Measurements from ENCODE around the gene SEMG2. TPM values are rescaled to one million over a fixed set of nuclear protein-coding genes. Genes with fewer than 3 reads are reported as not detected.
A peak's percentile ranks its signal among the peaks of the same experiment; 100 is the strongest.

SEMG2 gene
- total and polyA plus RNA-seq, 2 donors (not counting 1 experiment from before 2014, with no cell fraction given), result not detected

DNA sequence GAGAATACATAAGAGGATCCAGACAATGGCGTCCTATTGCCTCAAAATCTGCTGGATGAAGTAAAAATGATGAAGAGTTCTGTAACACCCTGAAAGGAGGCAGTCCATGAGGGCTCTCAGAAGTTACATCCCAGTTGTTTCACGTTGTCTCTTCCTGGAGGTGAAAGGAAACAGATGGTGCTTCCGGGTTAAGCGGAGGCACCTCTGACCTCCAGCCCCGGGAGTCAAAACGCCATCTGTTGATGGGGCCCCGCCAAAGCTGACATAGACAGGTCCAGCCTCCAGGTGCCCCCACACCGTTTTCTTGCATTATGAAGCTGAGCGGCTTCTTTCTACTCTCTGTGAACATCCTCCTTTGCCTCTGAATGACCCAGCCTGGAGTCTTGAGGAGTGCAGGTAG lies 9.5 kb downstream of the SEMG2 start:
- no peak overlapping the region for H2AFZ ChIP-seq (ENCODE audit: insufficient read depth, low read depth, low read length, poor library complexity, severe bottlenecking)
- no peak overlapping the region for H3K27ac ChIP-seq (ENCODE audit: low read length in 2 of 2)
- H3K27ac Mint-ChIP-seq, result no peak overlapping the region
- H3K9me3 Mint-ChIP-seq (ENCODE audit: insufficient read depth), result peaks cover 6% of the 10 kb centered on the region
- intact Hi-C loops (cut with micrococcal nuclease), result no loop called here
- no peaks in the 10 kb centered on the region for H4K20me1 ChIP-seq (ENCODE audit: control insufficient read depth, insufficient read depth, low read length, poor library complexity, severe bottlenecking)
- 67% methylated on average over 6 of the region's 9 CpGs for WGBS (ENCODE audit: insufficient coverage)
- no peak overlapping the region for H3K4me3 ChIP-seq (ENCODE audit: control extremely low read depth in 1 of 5, extremely low read depth in 1 of 5, insufficient read depth in 1 of 5, low read depth in 2 of 5, low read length in 4 of 5)
- ChIA-PET CTCF (no interaction called here), POLR2A (no interaction called here)
- no peaks in the 10 kb centered on the region for H3K36me3 ChIP-seq (replicated peaks in 1 of 2; ENCODE audit: control extremely low read depth in 1 of 2, control insufficient read depth in 1 of 2, extremely low read depth in 1 of 2, insufficient read depth in 2 of 2, low read length in 1 of 2)
- H3K4me3 Mint-ChIP-seq, result no peak overlapping the region
- DNase-seq, result no peak
- no peak overlapping the region for H3K4me2 ChIP-seq (replicated peaks; ENCODE audit: low read depth, low read length, poor library complexity, severe bottlenecking)
- peaks cover 0 to 10% (median 8%) of the 10 kb centered on the region in 3 donors for H3K9me3 ChIP-seq (ENCODE audit: control extremely low read depth in 1 of 3, control insufficient read depth in 2 of 3, insufficient read depth in 1 of 3, low read length in 2 of 3)
- peaks cover 37% of the 10 kb centered on the region for H3K27me3 Mint-ChIP-seq
- no peak for ATAC-seq (ENCODE audit: low read depth)
- H3K27me3 ChIP-seq (replicated peaks in 1 of 4; ENCODE audit: control extremely low read depth in 1 of 4, control insufficient read depth in 3 of 4, insufficient read depth in 4 of 4, low read length in 3 of 4), result peaks cover 0 to 19% (median 0%) of the 10 kb centered on the region in 4 experiments
- H3K79me2 ChIP-seq (ENCODE audit: control insufficient read depth, insufficient read depth, low read length), result no peaks in the 10 kb centered on the region
- peaks cover 1% of the 10 kb centered on the region for H3K4me1 Mint-ChIP-seq
- TF ChIP-seq, protein P1, sequence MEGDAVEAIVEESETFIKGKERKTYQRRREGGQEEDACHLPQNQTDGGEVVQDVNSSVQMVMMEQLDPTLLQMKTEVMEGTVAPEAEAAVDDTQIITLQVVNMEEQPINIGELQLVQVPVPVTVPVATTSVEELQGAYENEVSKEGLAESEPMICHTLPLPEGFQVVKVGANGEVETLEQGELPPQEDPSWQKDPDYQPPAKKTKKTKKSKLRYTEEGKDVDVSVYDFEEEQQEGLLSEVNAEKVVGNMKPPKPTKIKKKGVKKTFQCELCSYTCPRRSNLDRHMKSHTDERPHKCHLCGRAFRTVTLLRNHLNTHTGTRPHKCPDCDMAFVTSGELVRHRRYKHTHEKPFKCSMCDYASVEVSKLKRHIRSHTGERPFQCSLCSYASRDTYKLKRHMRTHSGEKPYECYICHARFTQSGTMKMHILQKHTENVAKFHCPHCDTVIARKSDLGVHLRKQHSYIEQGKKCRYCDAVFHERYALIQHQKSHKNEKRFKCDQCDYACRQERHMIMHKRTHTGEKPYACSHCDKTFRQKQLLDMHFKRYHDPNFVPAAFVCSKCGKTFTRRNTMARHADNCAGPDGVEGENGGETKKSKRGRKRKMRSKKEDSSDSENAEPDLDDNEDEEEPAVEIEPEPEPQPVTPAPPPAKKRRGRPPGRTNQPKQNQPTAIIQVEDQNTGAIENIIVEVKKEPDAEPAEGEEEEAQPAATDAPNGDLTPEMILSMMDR (IDR thresholded peaks at IDR 0.05), result no peak
- no peak for TF ChIP-seq EZH2 (IDR thresholded peaks at IDR 0.05; ENCODE audit: borderline replicate concordance, insufficient read depth, low read depth, low read length, poor library complexity, severe bottlenecking)
- H3K9ac ChIP-seq (ENCODE audit: low read length), result no peak overlapping the region
- H3K4me1 ChIP-seq (ENCODE audit: control insufficient read depth in 2 of 2, insufficient read depth in 2 of 2, low read length in 2 of 2), result no peaks in the 10 kb centered on the region

DNA sequence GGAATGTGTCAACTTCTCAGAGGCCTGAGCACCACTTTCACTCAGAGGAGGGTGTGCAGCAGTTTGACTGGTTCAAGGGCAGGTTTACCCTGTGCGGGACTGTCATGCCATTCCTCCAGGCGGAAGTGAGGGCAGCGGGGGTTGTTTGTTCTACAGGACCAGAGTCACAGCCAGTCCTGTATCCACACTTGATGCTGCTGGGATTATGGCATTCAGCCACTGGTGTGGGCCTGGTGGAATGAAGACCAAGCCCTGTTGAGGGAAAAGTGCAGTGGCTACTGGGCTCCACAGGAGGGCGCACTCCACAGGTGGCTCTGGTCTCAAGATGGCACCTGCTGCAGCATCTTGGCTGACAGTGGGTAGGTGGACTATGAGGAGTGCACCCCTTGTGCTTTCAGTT lies 14.8 kb downstream of the SEMG2 start:
- no peak overlapping the region for H3K4me3 ChIP-seq (ENCODE audit: control extremely low read depth in 1 of 5, extremely low read depth in 1 of 5, insufficient read depth in 1 of 5, low read depth in 2 of 5, low read length in 4 of 5)
- H3K27me3 ChIP-seq (replicated peaks in 1 of 4; ENCODE audit: control extremely low read depth in 1 of 4, control insufficient read depth in 3 of 4, insufficient read depth in 4 of 4, low read length in 3 of 4), result peaks cover 0 to 14% (median 2%) of the 10 kb centered on the region in 4 experiments
- ATAC-seq (ENCODE audit: low read depth) (no peak), DNase-seq (peak; percentile 7)
- H2AFZ ChIP-seq (ENCODE audit: insufficient read depth, low read depth, low read length, poor library complexity, severe bottlenecking), result no peak overlapping the region
- H3K79me2 ChIP-seq (ENCODE audit: control insufficient read depth, insufficient read depth, low read length), result no peaks in the 10 kb centered on the region
- ChIA-PET POLR2A (no interaction called here), CTCF (no interaction called here)
- intact Hi-C loops (cut with micrococcal nuclease), result no loop called here
- no peak overlapping the region for H3K27ac ChIP-seq (ENCODE audit: low read length in 2 of 2)
- H3K9ac ChIP-seq (ENCODE audit: low read length), result no peak overlapping the region
- H3K4me1 ChIP-seq (ENCODE audit: control insufficient read depth in 2 of 2, insufficient read depth in 2 of 2, low read length in 2 of 2), result no peaks in the 10 kb centered on the region
- TF ChIP-seq EZH2 (IDR thresholded peaks at IDR 0.05; ENCODE audit: borderline replicate concordance, insufficient read depth, low read depth, low read length, poor library complexity, severe bottlenecking), result no peak
- TF ChIP-seq, protein P1 (IDR thresholded peaks at IDR 0.05), result peak; percentile 27
- 83% methylated on average over 4 of the region's 4 CpGs for WGBS (ENCODE audit: insufficient coverage)
- no peak overlapping the region for H3K4me3 Mint-ChIP-seq
- peaks cover 0 to 14% (median 11%) of the 10 kb centered on the region in 3 donors for H3K9me3 ChIP-seq (ENCODE audit: control extremely low read depth in 1 of 3, control insufficient read depth in 2 of 3, insufficient read depth in 1 of 3, low read length in 2 of 3)
- H3K27me3 Mint-ChIP-seq, result peaks cover 43% of the 10 kb centered on the region
- H4K20me1 ChIP-seq (ENCODE audit: control insufficient read depth, insufficient read depth, low read length, poor library complexity, severe bottlenecking), result no peaks in the 10 kb centered on the region
- peaks cover 1% of the 10 kb centered on the region for H3K4me1 Mint-ChIP-seq
- H3K27ac Mint-ChIP-seq, result no peak overlapping the region
- H3K9me3 Mint-ChIP-seq (ENCODE audit: insufficient read depth), result peaks cover 6% of the 10 kb centered on the region
- H3K36me3 ChIP-seq (replicated peaks in 1 of 2; ENCODE audit: control extremely low read depth in 1 of 2, control insufficient read depth in 1 of 2, extremely low read depth in 1 of 2, insufficient read depth in 2 of 2, low read length in 1 of 2), result no peaks in the 10 kb centered on the region
- H3K4me2 ChIP-seq (replicated peaks; ENCODE audit: low read depth, low read length, poor library complexity, severe bottlenecking), result no peak overlapping the region

Measured in B cell (primary cell).